ENCODE data around the gene ZC3H14. TPM values are rescaled to one million over a fixed set of nuclear protein-coding genes. Genes with fewer than 3 reads are reported as not detected.

The ZC3H14 gene
- polyA plus RNA-seq, 3 donors = 18.9 to 30.2 (median 27.1) TPM

- H3K4me2 ChIP-seq (replicated peaks; ENCODE audit: extremely low read depth, low read length, poor library complexity, severe bottlenecking) = no peak overlapping the region
- H3K79me2 ChIP-seq (ENCODE audit: insufficient read depth, low read length) = no peaks in the 10 kb centered on the region
- no peak for TF ChIP-seq CTCF (IDR thresholded peaks at IDR 0.05)
- no peak overlapping the region for H3K4me3 Mint-ChIP-seq
- no peak overlapping the region for H3K4me3 ChIP-seq (replicated peaks in 1 of 3; ENCODE audit: low read depth in 2 of 3, low read length in 3 of 3)
- no peaks in the 10 kb centered on the region for H4K20me1 ChIP-seq (ENCODE audit: insufficient read depth, low read length)
- WGBS (ENCODE audit: insufficient coverage) = 69% methylated on average over 2 of the region's 4 CpGs
- no peaks in the 10 kb centered on the region for H3K9me3 ChIP-seq (replicated peaks in 1 of 2; ENCODE audit: control insufficient read depth in 1 of 2, insufficient read depth in 1 of 2, low read length in 2 of 2)
- peaks cover 0 to 4% (median 4%) of the 10 kb centered on the region in 3 donors for H3K27me3 Mint-ChIP-seq (ENCODE audit: low read depth in 3 of 3)
- no peak overlapping the region for H3K27ac ChIP-seq (ENCODE audit: low read depth in 1 of 2, low read length in 2 of 2)
- no peak overlapping the region for H2AFZ ChIP-seq (ENCODE audit: insufficient read depth, low read depth, low read length, poor library complexity, severe bottlenecking)
- peaks cover 8 to 10% of the 10 kb centered on the region in 2 donors for H3K4me1 ChIP-seq (ENCODE audit: control insufficient read depth in 1 of 2, insufficient read depth in 2 of 2, low read length in 2 of 2)
- H3K27me3 ChIP-seq (ENCODE audit: control insufficient read depth in 2 of 2, insufficient read depth in 2 of 2, low read length in 2 of 2) = no peaks in the 10 kb centered on the region
- H3K36me3 Mint-ChIP-seq = no peaks in the 10 kb centered on the region
- H3K4me1 Mint-ChIP-seq = peaks cover 9% of the 10 kb centered on the region
- intact Hi-C loops (cut with micrococcal nuclease) = no loop called here
- no peaks in the 10 kb centered on the region for H3K9me3 Mint-ChIP-seq
- H3K27ac Mint-ChIP-seq = no peak overlapping the region
- no peak for DNase-seq
- H3K9ac ChIP-seq (ENCODE audit: insufficient read depth, low read length, poor library complexity, severe bottlenecking) = no peak overlapping the region
- no peaks in the 10 kb centered on the region for H3K36me3 ChIP-seq (replicated peaks in 1 of 2; ENCODE audit: control insufficient read depth in 1 of 2, insufficient read depth in 2 of 2, low read length in 2 of 2)
Observed at GRCh38 chr14:88535813-88536212, 27.0 kb upstream of the ZC3H14 start.

DNA sequence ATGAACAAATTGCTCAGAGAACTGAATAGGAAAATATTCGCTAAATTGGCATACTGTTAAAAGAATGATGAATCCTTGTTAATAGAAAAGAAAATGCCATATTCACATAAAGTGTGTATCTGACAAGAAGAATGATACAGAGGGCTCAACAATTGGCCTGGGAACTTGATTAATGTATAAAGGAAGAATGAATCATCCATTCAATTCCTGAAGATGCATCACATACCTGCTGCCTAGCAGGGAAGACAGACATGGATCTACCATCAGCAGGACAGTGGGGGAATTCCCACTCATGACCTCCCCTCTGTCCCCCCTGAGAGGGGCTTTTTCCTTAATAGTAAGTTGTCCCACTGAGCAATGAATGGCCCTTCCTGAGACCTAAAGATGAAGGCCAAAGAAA lies 21.5 kb upstream of the ZC3H14 start:
- TF ChIP-seq CTCF (IDR thresholded peaks at IDR 0.05) = no peak
- Histone ChIP-seq H3K36me3 (replicated peaks in 1 of 2; ENCODE audit: control insufficient read depth in 1 of 2, insufficient read depth in 2 of 2, low read length in 2 of 2) (no peaks in the 10 kb centered on the region), H3K9me3 (replicated peaks in 1 of 2; ENCODE audit: control insufficient read depth in 1 of 2, insufficient read depth in 1 of 2, low read length in 2 of 2) (no peaks in the 10 kb centered on the region), H3K79me2 (ENCODE audit: insufficient read depth, low read length) (no peaks in the 10 kb centered on the region), H2AFZ (ENCODE audit: insufficient read depth, low read depth, low read length, poor library complexity, severe bottlenecking) (no peak overlapping the region), H3K4me1 (ENCODE audit: control insufficient read depth in 1 of 2, insufficient read depth in 2 of 2, low read length in 2 of 2) (no peaks in the 10 kb centered on the region), H3K4me2 (replicated peaks; ENCODE audit: extremely low read depth, low read length, poor library complexity, severe bottlenecking) (no peak overlapping the region), H4K20me1 (ENCODE audit: insufficient read depth, low read length) (no peaks in the 10 kb centered on the region), H3K27me3 (ENCODE audit: control insufficient read depth in 2 of 2, insufficient read depth in 2 of 2, low read length in 2 of 2) (no peaks in the 10 kb centered on the region), H3K27ac (ENCODE audit: low read depth in 1 of 2, low read length in 2 of 2) (no peak overlapping the region), H3K9ac (ENCODE audit: insufficient read depth, low read length, poor library complexity, severe bottlenecking) (no peak overlapping the region), H3K4me3 (replicated peaks in 1 of 3; ENCODE audit: low read depth in 2 of 3, low read length in 3 of 3) (no peak overlapping the region)
- H3K4me1 Mint-ChIP-seq = no peaks in the 10 kb centered on the region
- H3K27me3 Mint-ChIP-seq (ENCODE audit: low read depth in 3 of 3) = peaks cover 2 to 4% (median 2%) of the 10 kb centered on the region in 3 donors
- no peaks in the 10 kb centered on the region for H3K36me3 Mint-ChIP-seq
- no peak overlapping the region for H3K27ac Mint-ChIP-seq
- intact Hi-C loops (cut with micrococcal nuclease) = no loop called here
- DNase-seq = no peak
- no peak overlapping the region for H3K4me3 Mint-ChIP-seq
- no peaks in the 10 kb centered on the region for H3K9me3 Mint-ChIP-seq
- WGBS (ENCODE audit: insufficient coverage) = no CpG with 5 or more reads among the region's 1 CpG
